ENCODE results near the gene NKX2-4. TPM values are rescaled to one million over a fixed set of nuclear protein-coding genes. Genes with fewer than 3 reads are reported as not detected.

NKX2-4 gene
- polyA plus RNA-seq, 2 donors = not detected

DNA sequence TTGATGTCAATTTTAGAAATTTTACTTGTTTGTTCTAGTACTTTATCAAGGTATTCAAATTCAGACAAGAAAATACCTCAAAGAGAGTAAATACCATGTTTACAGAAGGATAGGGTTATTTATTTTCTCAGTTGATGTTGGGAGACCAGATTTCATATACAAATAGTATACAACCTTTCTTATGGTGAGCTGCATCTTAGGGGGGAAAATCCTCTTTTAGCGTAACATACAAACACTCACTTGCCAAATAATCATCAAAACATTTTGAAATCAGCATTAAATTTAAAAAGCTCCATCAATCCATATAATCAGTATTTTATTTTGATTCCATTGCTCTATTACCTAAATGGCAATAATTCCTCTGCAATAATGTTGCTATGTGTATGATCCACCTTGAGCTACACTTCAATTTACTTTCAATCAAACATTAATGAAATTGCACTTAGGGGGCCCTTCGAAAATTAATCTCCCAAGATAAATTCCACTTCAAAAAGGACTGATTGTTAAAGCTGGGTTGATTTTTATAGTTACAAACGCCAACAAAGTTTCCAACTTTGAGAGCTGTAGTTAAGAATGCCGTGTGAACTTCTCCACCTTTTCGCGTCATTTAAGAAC is 2.2 kb downstream of the NKX2-4 start:
- H3K36me3 ChIP-seq (ENCODE audit: control insufficient read depth in 2 of 2, insufficient read depth in 2 of 2, low read length in 1 of 2) = no peaks in the 10 kb centered on the region
- 22 to 36% methylated on average over 6 of the region's 6 CpGs for WGBS, 2 donors
- peak overlapping the region in 1 of 2 donors; percentile 45 for H3K4me3 ChIP-seq (ENCODE audit: low read depth in 1 of 2, low read length in 2 of 2)
- H3K27ac ChIP-seq (ENCODE audit: low read depth in 2 of 2, low read length in 1 of 2) = no peak overlapping the region
- peaks cover 0 to 25% of the 10 kb centered on the region in 2 donors for H3K27me3 ChIP-seq (ENCODE audit: control insufficient read depth in 1 of 2, insufficient read depth in 2 of 2, low read length in 2 of 2)
- H3K4me1 ChIP-seq (ENCODE audit: control insufficient read depth in 2 of 2, insufficient read depth in 2 of 2, low read length in 1 of 2) = peaks cover 12 to 15% of the 10 kb centered on the region in 2 donors
- H3K9me3 ChIP-seq (ENCODE audit: control insufficient read depth in 2 of 2, insufficient read depth in 1 of 2, low read depth in 1 of 2, low read length in 1 of 2) = peaks cover 5 to 14% of the 10 kb centered on the region in 2 donors

DNA sequence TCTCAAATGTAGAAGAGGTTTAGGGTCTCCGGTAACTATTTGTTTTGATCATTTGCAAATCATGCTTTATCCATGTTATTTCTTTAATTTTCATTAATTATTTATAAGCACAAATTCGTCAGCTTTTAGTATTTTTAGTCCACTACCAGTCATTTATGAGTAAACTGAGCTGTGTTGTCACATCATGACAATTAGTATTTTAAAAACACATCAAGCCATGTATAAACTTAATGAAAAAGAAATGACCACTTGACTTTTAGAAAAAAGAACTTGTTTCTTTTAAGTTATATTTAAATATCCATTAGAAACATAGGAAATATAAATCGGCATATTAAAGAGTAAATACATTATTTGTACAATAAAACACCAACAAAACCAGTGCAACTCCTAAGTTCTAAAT is 2.8 kb downstream of the NKX2-4 start:
- H3K4me1 ChIP-seq (ENCODE audit: control insufficient read depth in 2 of 2, insufficient read depth in 2 of 2, low read length in 1 of 2) = peaks cover 12 to 15% of the 10 kb centered on the region in 2 donors
- no peaks in the 10 kb centered on the region for H3K36me3 ChIP-seq (ENCODE audit: control insufficient read depth in 2 of 2, insufficient read depth in 2 of 2, low read length in 1 of 2)
- 19 to 20% methylated on average over 3 of the region's 3 CpGs for WGBS, 2 donors
- peaks cover 5 to 14% of the 10 kb centered on the region in 2 donors for H3K9me3 ChIP-seq (ENCODE audit: control insufficient read depth in 2 of 2, insufficient read depth in 1 of 2, low read depth in 1 of 2, low read length in 1 of 2)
- peaks cover 0 to 25% of the 10 kb centered on the region in 2 donors for H3K27me3 ChIP-seq (ENCODE audit: control insufficient read depth in 1 of 2, insufficient read depth in 2 of 2, low read length in 2 of 2)
- no peak overlapping the region for H3K27ac ChIP-seq (ENCODE audit: low read depth in 2 of 2, low read length in 1 of 2)
- H3K4me3 ChIP-seq (ENCODE audit: low read depth in 1 of 2, low read length in 2 of 2) = no peak overlapping the region

DNA sequence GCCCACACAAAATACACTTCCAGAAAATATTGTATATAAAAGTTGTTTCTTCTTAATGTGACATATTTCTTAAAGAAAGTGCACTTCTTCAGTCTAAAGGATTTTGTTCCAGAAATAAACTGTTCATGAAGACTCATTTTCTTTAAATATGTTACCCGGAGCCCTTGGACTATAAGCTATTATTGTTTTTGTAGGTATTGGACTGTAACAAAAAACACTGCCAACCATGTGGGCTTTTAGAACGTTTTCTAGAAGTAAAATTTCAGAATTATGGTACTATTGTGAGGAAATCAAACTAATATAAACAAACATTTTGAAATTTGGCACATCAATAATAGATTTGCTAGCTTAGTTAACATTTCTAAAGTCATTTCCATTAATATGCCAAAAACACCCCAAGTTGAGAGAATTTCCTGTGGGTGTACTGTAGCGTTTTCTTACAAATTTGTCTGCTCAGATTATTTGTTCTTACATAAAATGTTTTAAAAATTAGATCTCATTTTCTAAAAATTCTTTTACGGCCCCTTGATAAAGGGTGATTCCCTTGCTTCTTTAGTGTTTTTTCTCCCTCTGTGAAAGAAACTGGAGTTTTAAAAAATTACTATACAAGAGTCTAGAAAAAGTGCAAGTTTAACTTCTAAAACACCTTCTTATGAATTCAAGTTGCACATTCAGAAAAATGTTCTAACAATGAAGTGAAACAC is 3.4 kb downstream of the NKX2-4 start:
- WGBS, 2 donors = 47 to 57% methylated on average over 4 of the region's 4 CpGs
- H3K9me3 ChIP-seq (ENCODE audit: control insufficient read depth in 2 of 2, insufficient read depth in 1 of 2, low read depth in 1 of 2, low read length in 1 of 2) = peaks cover 5 to 14% of the 10 kb centered on the region in 2 donors
- H3K4me1 ChIP-seq (ENCODE audit: control insufficient read depth in 2 of 2, insufficient read depth in 2 of 2, low read length in 1 of 2) = peaks cover 12 to 15% of the 10 kb centered on the region in 2 donors
- H3K36me3 ChIP-seq (ENCODE audit: control insufficient read depth in 2 of 2, insufficient read depth in 2 of 2, low read length in 1 of 2) = no peaks in the 10 kb centered on the region
- no peak overlapping the region for H3K4me3 ChIP-seq (ENCODE audit: low read depth in 1 of 2, low read length in 2 of 2)
- peaks cover 0 to 25% of the 10 kb centered on the region in 2 donors for H3K27me3 ChIP-seq (ENCODE audit: control insufficient read depth in 1 of 2, insufficient read depth in 2 of 2, low read length in 2 of 2)
- no peak overlapping the region for H3K27ac ChIP-seq (ENCODE audit: low read depth in 2 of 2, low read length in 1 of 2)

DNA sequence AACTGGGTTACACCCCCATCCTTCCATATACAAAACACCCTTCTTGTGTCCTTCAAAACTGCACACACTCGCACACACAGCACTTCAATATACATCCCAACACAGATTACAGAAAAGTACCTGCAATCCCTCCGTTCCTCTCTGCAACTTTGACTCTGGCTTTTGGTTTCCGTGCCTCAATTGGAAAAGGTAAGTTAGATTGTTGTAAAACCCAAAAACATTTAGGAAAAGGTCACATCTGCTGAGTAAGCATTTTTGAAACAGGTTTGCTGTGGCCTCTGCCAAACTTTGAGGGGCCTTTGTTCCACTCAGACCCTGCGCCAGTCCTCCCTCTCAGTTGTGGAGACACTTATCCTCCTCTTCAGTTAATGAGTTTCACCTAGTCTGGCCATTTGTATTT is 4.2 kb downstream of the NKX2-4 start:
- 39 to 61% methylated on average over 4 of the region's 4 CpGs for WGBS, 2 donors

DNA sequence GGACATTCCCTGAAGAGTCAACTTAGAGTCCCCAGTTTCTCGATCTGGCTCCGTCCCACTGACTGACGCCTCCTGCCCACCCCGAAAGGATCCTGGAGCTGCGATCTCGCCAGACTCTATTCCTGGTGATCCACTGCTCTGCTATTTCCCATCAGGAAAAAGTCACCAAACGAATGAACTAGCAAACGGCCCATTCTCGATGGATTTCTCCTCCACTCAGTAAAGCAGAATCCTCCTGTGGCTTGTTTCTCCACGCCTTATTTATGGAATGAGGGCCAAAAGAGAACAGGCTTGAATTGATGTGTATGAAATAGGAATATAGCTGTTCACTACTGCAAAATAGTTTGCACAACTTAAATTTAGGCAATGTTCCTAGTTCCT is 5.4 kb downstream of the NKX2-4 start:
- H3K36me3 ChIP-seq (ENCODE audit: control insufficient read depth in 2 of 2, insufficient read depth in 2 of 2, low read length in 1 of 2) = no peaks in the 10 kb centered on the region
- no peak overlapping the region for H3K4me3 ChIP-seq (ENCODE audit: low read depth in 1 of 2, low read length in 2 of 2)
- H3K27me3 ChIP-seq (ENCODE audit: control insufficient read depth in 1 of 2, insufficient read depth in 2 of 2, low read length in 2 of 2) = peaks cover 0 to 14% of the 10 kb centered on the region in 2 donors
- no peak overlapping the region for H3K27ac ChIP-seq (ENCODE audit: low read depth in 2 of 2, low read length in 1 of 2)
- H3K4me1 ChIP-seq (ENCODE audit: control insufficient read depth in 2 of 2, insufficient read depth in 2 of 2, low read length in 1 of 2) = peaks cover 12 to 14% of the 10 kb centered on the region in 2 donors
- 27 to 47% methylated on average over 10 of the region's 10 CpGs for WGBS, 2 donors
- H3K9me3 ChIP-seq (ENCODE audit: control insufficient read depth in 2 of 2, insufficient read depth in 1 of 2, low read depth in 1 of 2, low read length in 1 of 2) = peaks cover 5 to 7% of the 10 kb centered on the region in 2 donors

More for the DNA sequence above, 4.2 kb downstream of the NKX2-4 start:
- no peaks in the 10 kb centered on the region for H3K36me3 ChIP-seq (ENCODE audit: control insufficient read depth in 2 of 2, insufficient read depth in 2 of 2, low read length in 1 of 2)
- no peak overlapping the region for H3K4me3 ChIP-seq (ENCODE audit: low read depth in 1 of 2, low read length in 2 of 2)
- peaks cover 5 to 14% of the 10 kb centered on the region in 2 donors for H3K9me3 ChIP-seq (ENCODE audit: control insufficient read depth in 2 of 2, insufficient read depth in 1 of 2, low read depth in 1 of 2, low read length in 1 of 2)
- peaks cover 12 to 15% of the 10 kb centered on the region in 2 donors for H3K4me1 ChIP-seq (ENCODE audit: control insufficient read depth in 2 of 2, insufficient read depth in 2 of 2, low read length in 1 of 2)
- H3K27me3 ChIP-seq (ENCODE audit: control insufficient read depth in 1 of 2, insufficient read depth in 2 of 2, low read length in 2 of 2) = peaks cover 0 to 25% of the 10 kb centered on the region in 2 donors
- H3K27ac ChIP-seq (ENCODE audit: low read depth in 2 of 2, low read length in 1 of 2) = no peak overlapping the region

DNA sequence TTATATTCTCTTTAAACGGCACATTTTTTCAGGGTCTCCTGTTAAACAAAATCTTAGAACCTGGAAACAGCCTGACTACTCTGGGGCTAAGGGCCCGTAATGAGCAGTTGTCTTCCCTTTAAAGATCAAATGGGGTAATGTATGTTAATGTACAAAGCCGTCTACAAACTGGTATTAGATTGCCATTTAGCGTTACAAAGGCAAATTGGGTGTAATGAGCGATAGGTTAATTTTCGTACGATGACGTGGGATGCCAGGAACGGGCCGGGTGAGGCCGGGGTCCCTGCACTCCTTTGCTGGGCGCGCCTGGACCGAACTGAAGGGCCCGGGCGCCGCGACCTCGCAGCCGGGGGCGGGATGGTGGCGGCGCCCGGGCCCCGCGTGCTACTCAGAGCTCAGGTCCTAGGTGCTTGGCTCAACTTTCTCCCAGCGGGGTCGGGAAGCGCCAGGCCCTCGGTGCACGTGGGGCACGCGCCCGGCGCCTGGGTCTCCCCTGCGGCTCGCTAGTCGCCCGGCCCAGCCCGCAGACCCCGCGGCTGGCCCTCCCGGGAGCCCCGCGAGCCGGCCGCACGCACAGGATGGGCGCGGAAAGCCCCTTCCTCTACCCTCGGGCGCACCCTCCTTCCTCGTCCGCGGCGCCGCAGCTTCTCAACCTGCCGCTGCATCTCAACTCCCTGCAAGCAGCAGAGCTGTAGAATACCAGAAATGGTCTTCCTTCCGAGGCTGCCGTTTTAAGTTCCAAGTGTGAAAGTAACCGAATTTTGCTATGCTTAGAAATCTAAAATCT is 5.9 kb downstream of the NKX2-4 start:
- Histone ChIP-seq H3K27ac (ENCODE audit: low read depth in 2 of 2, low read length in 1 of 2) (no peak overlapping the region), H3K4me3 (ENCODE audit: low read depth in 1 of 2, low read length in 2 of 2) (no peak overlapping the region), H3K27me3 (ENCODE audit: control insufficient read depth in 1 of 2, insufficient read depth in 2 of 2, low read length in 2 of 2) (peaks cover 0 to 8% of the 10 kb centered on the region in 2 donors), H3K36me3 (ENCODE audit: control insufficient read depth in 2 of 2, insufficient read depth in 2 of 2, low read length in 1 of 2) (peaks cover 0 to 3% of the 10 kb centered on the region in 2 donors), H3K4me1 (ENCODE audit: control insufficient read depth in 2 of 2, insufficient read depth in 2 of 2, low read length in 1 of 2) (peaks cover 6 to 8% of the 10 kb centered on the region in 2 donors), H3K9me3 (ENCODE audit: control insufficient read depth in 2 of 2, insufficient read depth in 1 of 2, low read depth in 1 of 2, low read length in 1 of 2) (peaks cover 5 to 6% of the 10 kb centered on the region in 2 donors)
- 44 to 50% methylated on average over 46 to 61 of the region's 61 CpGs for WGBS, 2 donors

DNA sequence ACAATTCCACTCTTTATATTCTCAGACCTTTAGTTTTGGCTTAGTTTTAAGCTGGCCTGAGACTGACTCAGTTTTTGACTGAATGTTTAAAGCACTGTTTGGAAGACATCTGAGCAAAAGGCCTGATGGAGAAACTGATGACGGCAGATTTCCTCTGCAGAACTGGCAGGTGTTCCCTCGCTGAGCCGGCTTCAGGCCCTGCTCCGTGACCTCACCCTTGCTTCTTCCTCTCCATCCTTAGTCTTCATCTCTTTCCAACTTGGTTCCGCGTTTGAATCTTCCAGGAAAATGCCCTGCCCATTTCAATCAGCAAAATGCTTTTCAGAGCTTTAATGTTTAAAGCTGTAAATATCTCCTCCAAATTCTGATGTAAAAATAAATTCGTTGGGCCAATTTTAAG is 6.6 kb downstream of the NKX2-4 start:
- peaks cover 0 to 3% of the 10 kb centered on the region in 2 donors for H3K9me3 ChIP-seq (ENCODE audit: control insufficient read depth in 2 of 2, insufficient read depth in 1 of 2, low read depth in 1 of 2, low read length in 1 of 2)
- H3K27me3 ChIP-seq (ENCODE audit: control insufficient read depth in 1 of 2, insufficient read depth in 2 of 2, low read length in 2 of 2) = peaks cover 0 to 2% of the 10 kb centered on the region in 2 donors
- H3K4me1 ChIP-seq (ENCODE audit: control insufficient read depth in 2 of 2, insufficient read depth in 2 of 2, low read length in 1 of 2) = peaks cover under 1 to 2% of the 10 kb centered on the region in 2 donors
- WGBS, 2 donors = 93 to 96% methylated on average over 7 of the region's 7 CpGs
- H3K36me3 ChIP-seq (ENCODE audit: control insufficient read depth in 2 of 2, insufficient read depth in 2 of 2, low read length in 1 of 2) = peaks cover 0 to 3% of the 10 kb centered on the region in 2 donors
- H3K4me3 ChIP-seq (ENCODE audit: low read depth in 1 of 2, low read length in 2 of 2) = no peak overlapping the region
- no peak overlapping the region for H3K27ac ChIP-seq (ENCODE audit: low read depth in 2 of 2, low read length in 1 of 2)

DNA sequence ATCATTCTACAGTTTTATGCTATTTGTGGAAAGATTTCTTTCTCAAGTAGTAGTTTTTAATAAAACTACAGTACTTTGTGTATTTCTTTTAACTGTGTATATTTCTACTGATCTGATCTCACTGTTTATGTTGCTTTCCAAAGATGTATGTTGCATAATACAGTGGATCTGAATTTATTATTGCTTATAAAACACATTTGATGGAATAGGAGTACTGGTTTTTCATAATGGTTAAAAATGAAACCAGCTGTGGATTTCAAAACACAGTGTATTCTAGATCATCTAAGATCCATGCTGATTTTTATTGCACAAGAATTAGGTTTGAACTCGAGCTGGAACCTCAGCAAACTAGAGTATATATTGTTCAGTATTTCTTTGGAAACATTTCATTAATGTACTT is 8.0 kb downstream of the NKX2-4 start:
- Histone ChIP-seq H3K27me3 (ENCODE audit: control insufficient read depth in 1 of 2, insufficient read depth in 2 of 2, low read length in 2 of 2) (no peaks in the 10 kb centered on the region), H3K9me3 (ENCODE audit: control insufficient read depth in 2 of 2, insufficient read depth in 1 of 2, low read depth in 1 of 2, low read length in 1 of 2) (no peaks in the 10 kb centered on the region), H3K4me3 (ENCODE audit: low read depth in 1 of 2, low read length in 2 of 2) (no peak overlapping the region), H3K27ac (ENCODE audit: low read depth in 2 of 2, low read length in 1 of 2) (no peak overlapping the region), H3K4me1 (ENCODE audit: control insufficient read depth in 2 of 2, insufficient read depth in 2 of 2, low read length in 1 of 2) (no peaks in the 10 kb centered on the region), H3K36me3 (ENCODE audit: control insufficient read depth in 2 of 2, insufficient read depth in 2 of 2, low read length in 1 of 2) (peaks cover 0 to 3% of the 10 kb centered on the region in 2 donors)
- 2 to 92% methylated on average over 1 of the region's 1 CpG for WGBS, 2 donors

DNA sequence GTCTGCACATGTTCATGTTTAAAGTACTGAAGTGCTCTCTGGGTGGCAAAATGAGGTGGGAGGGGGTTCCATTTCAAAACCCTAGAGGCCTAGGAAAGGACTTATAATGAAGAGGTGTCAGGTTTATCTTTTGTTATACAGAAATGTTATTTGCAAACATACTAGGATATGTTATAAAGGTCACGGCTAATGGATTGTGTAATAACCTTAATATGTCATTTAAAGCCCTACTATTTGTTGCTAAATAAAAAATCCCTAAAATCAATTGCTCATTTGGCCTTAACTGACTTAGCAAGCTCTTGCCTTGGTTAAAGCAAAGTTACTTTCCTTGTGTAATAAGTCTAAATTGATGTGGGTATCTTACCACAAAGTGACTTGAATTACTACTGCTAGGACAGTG is 8.8 kb downstream of the NKX2-4 start:
- no peaks in the 10 kb centered on the region for H3K27me3 ChIP-seq (ENCODE audit: control insufficient read depth in 1 of 2, insufficient read depth in 2 of 2, low read length in 2 of 2)
- H3K36me3 ChIP-seq (ENCODE audit: control insufficient read depth in 2 of 2, insufficient read depth in 2 of 2, low read length in 1 of 2) = peaks cover 0 to 3% of the 10 kb centered on the region in 2 donors
- no peaks in the 10 kb centered on the region for H3K9me3 ChIP-seq (ENCODE audit: control insufficient read depth in 2 of 2, insufficient read depth in 1 of 2, low read depth in 1 of 2, low read length in 1 of 2)
- 89 to 98% methylated on average over 1 of the region's 1 CpG for WGBS, 2 donors
- no peaks in the 10 kb centered on the region for H3K4me1 ChIP-seq (ENCODE audit: control insufficient read depth in 2 of 2, insufficient read depth in 2 of 2, low read length in 1 of 2)
- no peak overlapping the region for H3K27ac ChIP-seq (ENCODE audit: low read depth in 2 of 2, low read length in 1 of 2)
- H3K4me3 ChIP-seq (ENCODE audit: low read depth in 1 of 2, low read length in 2 of 2) = no peak overlapping the region
